Trophoblast cell (in vitro differentiated cells and primary cell): ENCODE data around the gene FBXO31.

Source experiments
- DNase-seq, 2 donors: peaks; one replicate each; pipeline ENCODE4 v3.0.0-alpha.2; 2016
- H2AFZ ChIP-seq: 2 replicates; pipeline ENCODE4 v1.6.1; 2013; ENCODE audit warnings: low read length, moderate library complexity, mild to moderate bottlenecking; ENCODE audit not compliant: insufficient read depth, poor library complexity
- H2AK5ac ChIP-seq: 2 replicates; pipeline ENCODE4 v1.6.1; 2013; ENCODE audit warnings: mild to moderate bottlenecking, low read length
- H2BK120ac ChIP-seq: 2 replicates; pipeline ENCODE4 v1.6.1; 2013; ENCODE audit warnings: low read length, mild to moderate bottlenecking, moderate library complexity; ENCODE audit not compliant: insufficient read depth, poor library complexity
- H2BK12ac ChIP-seq: 2 replicates; pipeline ENCODE4 v1.6.1; 2013; ENCODE audit warnings: mild to moderate bottlenecking, low read length, moderate library complexity
- H2BK5ac ChIP-seq: 2 replicates; pipeline ENCODE4 v1.6.1; 2013; ENCODE audit warnings: low read length, low read depth, moderate library complexity, mild to moderate bottlenecking; ENCODE audit not compliant: poor library complexity
- H3K14ac ChIP-seq: 2 replicates; pipeline ENCODE4 v1.6.1; 2013; ENCODE audit warnings: mild to moderate bottlenecking, low read length
- H3K18ac ChIP-seq: 2 replicates; pipeline ENCODE4 v1.6.1; 2013; ENCODE audit warnings: mild to moderate bottlenecking, low read length
- H3K23ac ChIP-seq: 2 replicates; pipeline ENCODE4 v1.6.1; 2013; ENCODE audit warnings: low read length
- H3K27ac ChIP-seq: 2 replicates; pipeline ENCODE4 v1.5.1; 2013; ENCODE audit warnings: low read depth, mild to moderate bottlenecking, inconsistent platforms, low read length, moderate library complexity
- H3K27me3 ChIP-seq: 2 replicates; pipeline ENCODE4 v1.6.1; 2013; ENCODE audit warnings: inconsistent platforms, mild to moderate bottlenecking, low read length, moderate library complexity; ENCODE audit not compliant: insufficient read depth
- H3K36me3 ChIP-seq, 2 experiments: 1 replicate in 1 of 2; 2 replicates in 1 of 2; pipeline ENCODE4 v1.6.1; 2013; ENCODE audit warnings: low read length in 2 of 2, mild to moderate bottlenecking in 2 of 2, moderate library complexity in 1 of 2; ENCODE audit not compliant: insufficient read depth in 2 of 2, control insufficient read depth in 1 of 2
- H3K4ac ChIP-seq: 2 replicates; pipeline ENCODE4 v1.6.1; 2013; ENCODE audit warnings: low read depth, mild to moderate bottlenecking, low read length, moderate library complexity
- H3K4me1 ChIP-seq, 2 experiments: 1 replicate in 1 of 2; 2 replicates in 1 of 2; pipeline ENCODE4 v1.6.1; 2013; ENCODE audit warnings: low read length in 2 of 2, mild to moderate bottlenecking in 2 of 2, moderate library complexity in 1 of 2; ENCODE audit not compliant: insufficient read depth in 2 of 2, control insufficient read depth in 1 of 2
- H3K4me2 ChIP-seq: 2 replicates; pipeline ENCODE4 v1.6.1; 2013; ENCODE audit warnings: inconsistent platforms, mild to moderate bottlenecking, low read length, moderate library complexity
- H3K4me3 ChIP-seq: 2 replicates; pipeline ENCODE4 v1.5.1; 2013; ENCODE audit warnings: mild to moderate bottlenecking, low read depth, low read length, inconsistent platforms
- H3K79me1 ChIP-seq: one replicate; pipeline ENCODE4 v1.6.1; 2013; ENCODE audit warnings: low read length
- H3K79me2 ChIP-seq: 2 replicates; pipeline ENCODE4 v1.6.1; 2013; ENCODE audit warnings: low read length, mild to moderate bottlenecking; ENCODE audit not compliant: control insufficient read depth, insufficient read depth, poor library complexity
- H3K9ac ChIP-seq: 2 replicates; pipeline ENCODE4 v1.6.1; 2013; ENCODE audit warnings: mild to moderate bottlenecking, low read length
- H3K9me3 ChIP-seq: 2 replicates; pipeline ENCODE4 v1.6.1; 2013; ENCODE audit warnings: low read depth, mild to moderate bottlenecking, control low read depth, inconsistent platforms, low read length; ENCODE audit not compliant: insufficient read depth
- H4K12ac ChIP-seq: 2 replicates; pipeline ENCODE4 v1.6.1; 2013; ENCODE audit warnings: low read depth, mild to moderate bottlenecking, low read length, moderate library complexity
- H4K8ac ChIP-seq: 2 replicates; pipeline ENCODE4 v1.6.1; 2013; ENCODE audit warnings: low read depth, mild to moderate bottlenecking, low read length, moderate library complexity
- H4K91ac ChIP-seq: one replicate; pipeline ENCODE4 v1.6.1; 2013; ENCODE audit warnings: low read depth, mild to moderate bottlenecking, low read length, moderate library complexity
- WGBS: extraction: QIAGEN DNeasy Blood & Tissue Kit; methylation state at CpG from one replicate; pipeline ENCODE4 v1.1.7; 2013; ENCODE audit warnings: missing lambda C conversion rate; ENCODE audit not compliant: insufficient read length, insufficient coverage; ENCODE audit errors: extremely low coverage; 5-methylcytosine and 5-hydroxymethylcytosine counted together

Gene FBXO31

DNA sequence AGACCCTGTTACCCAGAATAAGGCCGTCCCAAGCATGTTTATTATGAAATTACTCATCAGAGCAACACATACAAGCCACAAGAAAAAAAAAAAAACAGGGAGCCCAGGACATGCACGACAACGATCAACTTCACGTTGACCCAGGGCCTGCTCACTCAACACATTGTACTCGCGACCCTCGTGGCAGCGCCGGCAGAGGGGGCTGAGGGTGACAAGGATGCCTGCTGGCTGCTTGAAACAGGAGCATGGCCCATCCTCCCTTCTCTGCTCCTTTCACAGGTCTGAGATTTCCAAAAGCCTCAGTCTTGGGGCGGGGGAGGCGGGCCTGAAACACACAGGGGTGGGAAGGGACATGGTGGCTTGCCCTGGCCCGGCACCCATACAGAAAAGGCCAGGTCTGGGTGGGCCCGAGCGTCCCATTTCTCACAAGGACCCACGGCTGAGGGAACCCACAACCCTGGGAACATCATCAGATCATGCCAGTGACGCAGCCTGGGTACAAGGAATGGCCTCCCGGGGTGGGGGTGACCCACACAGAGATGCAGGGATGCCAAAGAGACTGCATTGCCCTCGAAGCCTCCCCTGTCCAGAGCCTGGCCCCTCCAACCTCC is 45.3 kb downstream of the FBXO31 start:
- H3K4me2 ChIP-seq, result no peak overlapping the region
- H3K9me3 ChIP-seq, result no peaks in the 10 kb centered on the region
- no peak overlapping the region for H2AFZ ChIP-seq
- no peaks in the 10 kb centered on the region for H3K79me1 ChIP-seq
- no CpG with 5 or more reads among the region's 18 CpGs for WGBS
- no peak overlapping the region for H3K23ac ChIP-seq
- no peak overlapping the region for H3K9ac ChIP-seq
- no peak overlapping the region for H2BK120ac ChIP-seq
- H3K4ac ChIP-seq, result no peak overlapping the region
- no peak overlapping the region for H4K8ac ChIP-seq
- H2BK5ac ChIP-seq, result no peak overlapping the region
- H3K4me3 ChIP-seq, result no peak overlapping the region
- no peaks in the 10 kb centered on the region for H3K4me1 ChIP-seq
- H2AK5ac ChIP-seq, result no peak overlapping the region
- H3K27ac ChIP-seq, result no peak overlapping the region
- no peaks in the 10 kb centered on the region for H3K27me3 ChIP-seq
- H3K36me3 ChIP-seq, result peaks cover 41% of the 10 kb centered on the region in 2 experiments
- H3K18ac ChIP-seq, result no peak overlapping the region
- no peak for DNase-seq
- no peak overlapping the region for H4K91ac ChIP-seq
- no peak overlapping the region for H4K12ac ChIP-seq
- H3K14ac ChIP-seq, result no peak overlapping the region
- H3K79me2 ChIP-seq, result no peaks in the 10 kb centered on the region
- no peak overlapping the region for H2BK12ac ChIP-seq

GRCh38 chr16:87337262-87337771 is 46.3 kb downstream of the FBXO31 start:
- peaks cover 2% of the 10 kb centered on the region for H3K9me3 ChIP-seq
- H2BK12ac ChIP-seq, result no peak overlapping the region
- no peak overlapping the region for H2BK5ac ChIP-seq
- no peak overlapping the region for H3K9ac ChIP-seq
- no peak for DNase-seq
- no peak overlapping the region for H3K14ac ChIP-seq
- no peak overlapping the region for H3K4ac ChIP-seq
- no peaks in the 10 kb centered on the region for H3K27me3 ChIP-seq
- no CpG with 5 or more reads among the region's 16 CpGs for WGBS
- H2AFZ ChIP-seq, result no peak overlapping the region
- H3K79me1 ChIP-seq, result no peaks in the 10 kb centered on the region
- H3K4me3 ChIP-seq, result no peak overlapping the region
- no peak overlapping the region for H3K4me2 ChIP-seq
- H4K91ac ChIP-seq, result no peak overlapping the region
- H4K8ac ChIP-seq, result no peak overlapping the region
- H3K27ac ChIP-seq, result no peak overlapping the region
- H3K79me2 ChIP-seq, result no peaks in the 10 kb centered on the region
- H3K23ac ChIP-seq, result no peak overlapping the region
- no peak overlapping the region for H4K12ac ChIP-seq
- no peak overlapping the region for H2AK5ac ChIP-seq
- no peak overlapping the region for H3K18ac ChIP-seq
- peaks cover 34 to 36% of the 10 kb centered on the region in 2 experiments for H3K36me3 ChIP-seq
- no peaks in the 10 kb centered on the region for H3K4me1 ChIP-seq
- H2BK120ac ChIP-seq, result no peak overlapping the region

- Histone ChIP-seq H4K8ac (no peak overlapping the region), H3K4me2 (no peak overlapping the region), H4K12ac (no peak overlapping the region), H3K27me3 (no peaks in the 10 kb centered on the region), H3K79me1 (no peaks in the 10 kb centered on the region), H2AK5ac (no peak overlapping the region), H3K4ac (no peak overlapping the region), H2BK5ac (no peak overlapping the region), H2BK120ac (no peak overlapping the region), H2BK12ac (no peak overlapping the region), H3K27ac (no peak overlapping the region), H3K23ac (no peak overlapping the region), H3K4me1 (no peaks in the 10 kb centered on the region), H3K36me3 (peaks cover 29 to 33% of the 10 kb centered on the region in 2 experiments), H3K14ac (no peak overlapping the region), H3K9me3 (peaks cover 2% of the 10 kb centered on the region), H3K4me3 (no peak overlapping the region), H3K18ac (no peak overlapping the region), H4K91ac (no peak overlapping the region), H2AFZ (no peak overlapping the region), H3K9ac (no peak overlapping the region), H3K79me2 (no peaks in the 10 kb centered on the region)
- no CpG with 5 or more reads among the region's 19 CpGs for WGBS
- DNase-seq, result no peak
Measured at GRCh38 chr16:87336434-87337240, 46.9 kb downstream of the FBXO31 start.

DNA sequence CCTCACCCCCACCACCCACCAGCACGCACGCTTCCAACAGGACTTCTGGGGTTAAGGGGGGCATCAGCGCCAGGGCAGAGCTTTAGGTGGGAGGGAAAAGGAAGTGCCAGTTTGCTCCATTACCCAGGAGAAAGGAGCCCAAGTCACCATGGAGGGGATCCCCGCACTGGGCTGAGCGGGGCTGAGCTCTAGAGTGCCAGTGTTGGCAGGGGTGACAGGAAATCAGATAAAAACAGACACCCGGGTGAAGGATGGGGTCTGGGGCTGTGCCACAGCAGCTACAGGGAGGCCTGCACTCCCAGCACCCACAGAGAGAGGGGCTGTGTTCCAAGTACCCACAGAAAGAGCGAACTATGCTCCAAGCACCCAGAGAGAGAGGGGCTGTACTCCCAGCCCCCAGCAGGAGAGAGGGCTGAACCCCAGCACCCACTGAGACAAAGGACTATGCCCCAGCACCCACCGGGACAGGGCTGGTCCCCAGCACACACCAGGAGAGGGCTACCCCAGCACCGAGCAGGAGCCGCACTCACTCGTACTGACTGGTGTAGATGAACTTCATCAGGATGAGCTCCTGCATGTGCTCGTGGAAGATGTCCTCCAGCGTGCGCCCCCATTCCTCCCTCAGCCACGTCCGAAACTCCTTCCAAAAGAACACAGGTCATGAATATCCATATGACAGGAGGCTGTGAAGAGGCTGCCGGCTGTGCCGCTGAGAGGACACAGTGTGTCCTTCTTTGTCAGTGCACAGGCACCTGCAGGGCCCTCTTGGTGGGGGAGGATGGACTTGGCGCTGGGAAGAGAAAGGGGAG is 47.7 kb downstream of the FBXO31 start:
- Histone ChIP-seq H3K9me3 (peaks cover 2% of the 10 kb centered on the region), H3K4me1 (no peaks in the 10 kb centered on the region), H3K4me2 (no peak overlapping the region), H2BK5ac (no peak overlapping the region), H3K14ac (no peak overlapping the region), H3K79me1 (no peaks in the 10 kb centered on the region), H3K79me2 (no peaks in the 10 kb centered on the region), H4K12ac (no peak overlapping the region), H3K4me3 (no peak overlapping the region), H2BK12ac (no peak overlapping the region), H4K91ac (no peak overlapping the region), H3K9ac (no peak overlapping the region), H2BK120ac (no peak overlapping the region), H3K27me3 (no peaks in the 10 kb centered on the region), H3K27ac (no peak overlapping the region), H2AFZ (no peak overlapping the region), H3K23ac (no peak overlapping the region), H3K36me3 (peaks cover 33 to 40% of the 10 kb centered on the region in 2 experiments), H4K8ac (no peak overlapping the region), H3K4ac (no peak overlapping the region), H3K18ac (no peak overlapping the region), H2AK5ac (no peak overlapping the region)
- no CpG with 5 or more reads among the region's 19 CpGs for WGBS
- no peak for DNase-seq
